CD4-positive, alpha-beta T cell treated with Interleukin-4 for 4 hours (primary cell): ENCODE data around the gene MAGOH.
"Not testable (repeated sequence)": the region's sequence is repeated elsewhere in the genome, so short reads cannot be mapped to it uniquely, and the experiment has no call there.

Experiments used
- DNase-seq: peaks from one replicate; pipeline ENCODE4 v3.0.0-alpha.2; 2020

The MAGOH gene

GRCh38 chr1:53219711-53220110 is 18.6 kb downstream of the MAGOH start:
- no peak for DNase-seq

- no peak for DNase-seq
Measured at GRCh38 chr1:53218201-53218600, 20.1 kb downstream of the MAGOH start.

GRCh38 chr1:53214376-53214940 is 23.9 kb downstream of the MAGOH start:
- no peak for DNase-seq

GRCh38 chr1:53210954-53211353 is 27.4 kb downstream of the MAGOH start:
- no peak for DNase-seq

- DNase-seq: no peak
Measured at GRCh38 chr1:53210352-53210751, 28.0 kb downstream of the MAGOH start.

GRCh38 chr1:53207726-53208125 is 30.6 kb downstream of the MAGOH start:
- DNase-seq: no peak

- no peak for DNase-seq
Measured at GRCh38 chr1:53206735-53207379, 31.5 kb downstream of the MAGOH start.

- not testable (repeated sequence) for DNase-seq
Measured at GRCh38 chr1:53206083-53206685, 32.1 kb downstream of the MAGOH start.

- not testable (repeated sequence) for DNase-seq
Measured at GRCh38 chr1:53205496-53205895, 32.8 kb downstream of the MAGOH start.

GRCh38 chr1:53203466-53203865 is 34.9 kb downstream of the MAGOH start:
- DNase-seq: no peak

- no peak for DNase-seq
Measured at GRCh38 chr1:53198241-53198651, 40.1 kb downstream of the MAGOH start.

GRCh38 chr1:53197291-53198200 is 40.8 kb downstream of the MAGOH start:
- DNase-seq: no peak

GRCh38 chr1:53196485-53197290 is 41.6 kb downstream of the MAGOH start, which contains the start of gene CPT2:
Gene CPT2 (plus strand): TSS chr1:53196824. CDS start chr1:53196944, 120 bp downstream.
- DNase-seq: peak; percentile 90

GRCh38 chr1:53196017-53196484 is 42.3 kb downstream of the MAGOH start:
- DNase-seq: peak; percentile 8

- DNase-seq: no peak
Measured at GRCh38 chr1:53195246-53196016, 42.9 kb downstream of the MAGOH start.

- DNase-seq: no peak
Measured at GRCh38 chr1:53190210-53190611, 48.1 kb downstream of the MAGOH start.

- no peak for DNase-seq
Measured at GRCh38 chr1:53189061-53189460, 49.3 kb downstream of the MAGOH start.

GRCh38 chr1:53188099-53188498 is 50.2 kb downstream of the MAGOH start:
- DNase-seq: no peak

GRCh38 chr1:53187401-53187800 is 50.9 kb downstream of the MAGOH start:
- DNase-seq: no peak

GRCh38 chr1:53186533-53186932 is 51.8 kb downstream of the MAGOH start:
- no peak for DNase-seq

- DNase-seq: not testable (repeated sequence)
Measured at GRCh38 chr1:53185955-53186297, 52.4 kb downstream of the MAGOH start.
